Type B pancreatic cell (in vitro differentiated cells): ENCODE data around the gene CCDC191. TPM values are rescaled to one million over a fixed set of nuclear protein-coding genes. Genes with fewer than 3 reads are reported as not detected.

Source experiments
- DNase-seq: peaks from one replicate; pipeline ENCODE4 v3.0.0; 2021; ENCODE audit warnings: mixed read lengths; ENCODE audit not compliant: unreplicated experiment; ENCODE audit errors: extremely low spot score
- H3K27ac Mint-ChIP-seq: 2 replicates; pipeline ENCODE4 v1.8.0; 2021; ENCODE audit warnings: mild to moderate bottlenecking, mixed read lengths
- H3K27me3 Mint-ChIP-seq: 2 replicates; pipeline ENCODE4 v1.8.0; 2021; ENCODE audit warnings: mixed read lengths
- H3K36me3 Mint-ChIP-seq: 2 replicates; pipeline ENCODE4 v1.8.0; 2021; ENCODE audit warnings: mixed read lengths
- H3K4me1 Mint-ChIP-seq: one replicate; pipeline ENCODE4 v1.8.0; 2021; ENCODE audit warnings: mixed read lengths; ENCODE audit not compliant: unreplicated experiment
- H3K4me3 Mint-ChIP-seq: 2 replicates; pipeline ENCODE4 v1.8.0; 2021; ENCODE audit warnings: mild to moderate bottlenecking, mixed read lengths
- H3K9me3 Mint-ChIP-seq: 2 replicates; pipeline ENCODE4 v1.8.0; 2021; ENCODE audit warnings: mixed read lengths
- total RNA-seq: library from RNA; stranded (reverse); gene quantifications from 2 replicates; pipeline ENCODE4 v1.2.1, GENCODE V29; 2021; ENCODE audit warnings: low replicate concordance
- TF ChIP-seq, protein P1 (sequence below): fragments of 200-600 bp; sonication (generic); conservative IDR thresholded peaks from 2 replicates; pipeline ENCODE4 v1.5.0; 2021; ENCODE audit warnings: antibody characterized with exemption, mild to moderate bottlenecking

Gene CCDC191
- total RNA-seq, 1 donor from 2014 or later: 8.4 TPM

DNA sequence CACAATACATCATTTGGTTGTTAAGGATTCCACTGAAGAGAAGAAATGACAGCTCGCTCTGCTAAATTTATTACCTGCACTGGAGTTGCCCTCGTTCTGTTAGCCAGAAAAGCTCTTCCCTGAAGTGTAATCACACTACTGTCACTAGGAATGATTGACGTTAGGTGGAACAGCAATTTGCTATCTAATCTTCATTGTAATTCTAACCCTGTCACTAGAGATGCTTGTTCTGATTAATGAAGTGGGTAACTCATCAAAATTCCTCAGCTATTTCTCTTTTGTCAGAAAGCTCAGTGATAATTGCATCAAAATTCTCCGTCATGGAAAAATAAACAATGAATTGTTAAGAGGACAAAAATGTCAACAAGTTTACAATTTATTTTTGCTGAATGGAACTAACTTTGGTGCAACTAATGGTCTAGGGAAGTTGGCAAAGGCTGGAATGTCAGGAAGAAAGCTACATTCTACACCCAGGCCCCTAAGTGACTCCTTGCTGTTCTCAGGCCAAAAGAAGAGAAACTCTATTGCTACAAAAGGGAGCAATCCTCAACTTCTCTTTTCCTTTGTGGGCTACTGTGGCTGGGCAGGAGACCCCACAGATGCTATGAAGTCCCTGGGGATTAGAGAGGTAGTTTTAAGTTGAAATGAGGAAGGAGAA lies 34.1 kb downstream of the CCDC191 start:
- H3K4me3 Mint-ChIP-seq: no peak overlapping the region
- H3K27ac Mint-ChIP-seq: peak overlapping the region; percentile 5
- TF ChIP-seq, protein P1, sequence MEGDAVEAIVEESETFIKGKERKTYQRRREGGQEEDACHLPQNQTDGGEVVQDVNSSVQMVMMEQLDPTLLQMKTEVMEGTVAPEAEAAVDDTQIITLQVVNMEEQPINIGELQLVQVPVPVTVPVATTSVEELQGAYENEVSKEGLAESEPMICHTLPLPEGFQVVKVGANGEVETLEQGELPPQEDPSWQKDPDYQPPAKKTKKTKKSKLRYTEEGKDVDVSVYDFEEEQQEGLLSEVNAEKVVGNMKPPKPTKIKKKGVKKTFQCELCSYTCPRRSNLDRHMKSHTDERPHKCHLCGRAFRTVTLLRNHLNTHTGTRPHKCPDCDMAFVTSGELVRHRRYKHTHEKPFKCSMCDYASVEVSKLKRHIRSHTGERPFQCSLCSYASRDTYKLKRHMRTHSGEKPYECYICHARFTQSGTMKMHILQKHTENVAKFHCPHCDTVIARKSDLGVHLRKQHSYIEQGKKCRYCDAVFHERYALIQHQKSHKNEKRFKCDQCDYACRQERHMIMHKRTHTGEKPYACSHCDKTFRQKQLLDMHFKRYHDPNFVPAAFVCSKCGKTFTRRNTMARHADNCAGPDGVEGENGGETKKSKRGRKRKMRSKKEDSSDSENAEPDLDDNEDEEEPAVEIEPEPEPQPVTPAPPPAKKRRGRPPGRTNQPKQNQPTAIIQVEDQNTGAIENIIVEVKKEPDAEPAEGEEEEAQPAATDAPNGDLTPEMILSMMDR: no peak
- H3K27me3 Mint-ChIP-seq: peaks cover 24% of the 10 kb centered on the region
- no peaks in the 10 kb centered on the region for H3K9me3 Mint-ChIP-seq
- peaks cover 9% of the 10 kb centered on the region for H3K36me3 Mint-ChIP-seq
- peaks cover 3% of the 10 kb centered on the region for H3K4me1 Mint-ChIP-seq
- no peak for DNase-seq

DNA sequence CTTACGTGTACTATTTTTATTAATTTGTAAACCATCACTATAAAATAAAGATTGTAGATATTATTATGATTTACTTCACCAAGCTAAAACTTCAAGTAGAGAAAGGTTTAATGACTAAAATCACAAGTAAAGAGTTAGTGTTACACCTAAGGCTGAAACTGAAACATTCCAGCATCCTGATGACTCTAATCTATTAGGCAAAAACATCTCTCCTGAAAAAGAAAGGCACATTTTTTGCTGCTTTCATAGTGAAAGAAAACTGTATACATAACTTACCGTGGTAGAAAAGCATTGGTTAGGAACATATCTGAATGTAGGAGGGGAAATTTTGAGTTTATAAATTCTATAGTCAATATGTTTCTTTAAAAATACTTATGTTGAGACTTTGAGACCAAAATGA lies 35.4 kb downstream of the CCDC191 start:
- no peak overlapping the region for H3K27ac Mint-ChIP-seq
- no peaks in the 10 kb centered on the region for H3K4me1 Mint-ChIP-seq
- DNase-seq: no peak
- H3K27me3 Mint-ChIP-seq: peaks cover 21% of the 10 kb centered on the region
- TF ChIP-seq, protein P1: no peak
- no peak overlapping the region for H3K4me3 Mint-ChIP-seq
- H3K9me3 Mint-ChIP-seq: no peaks in the 10 kb centered on the region
- peaks cover 9% of the 10 kb centered on the region for H3K36me3 Mint-ChIP-seq

DNA sequence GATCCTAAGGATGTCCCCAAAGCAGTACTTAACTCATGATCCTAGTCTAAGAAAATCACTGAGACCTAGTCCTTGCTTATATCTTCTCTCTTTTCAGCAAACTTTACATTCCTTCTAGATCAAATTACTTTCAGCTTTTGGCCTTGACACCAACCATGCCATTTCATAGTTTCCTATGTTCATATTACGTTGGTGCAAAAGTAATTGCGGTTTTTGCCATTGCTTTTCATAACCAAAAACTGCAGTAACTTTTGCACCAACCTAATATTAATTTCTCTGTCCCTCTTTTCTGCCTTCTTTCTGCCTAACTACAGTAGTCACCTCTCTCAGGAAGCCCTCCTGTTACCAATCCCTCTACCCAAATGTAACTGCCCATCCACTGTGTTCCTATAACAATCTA lies 36.8 kb downstream of the CCDC191 start:
- Mint-ChIP-seq H3K4me1 (no peaks in the 10 kb centered on the region), H3K27ac (no peak overlapping the region), H3K36me3 (peaks cover 5% of the 10 kb centered on the region)

DNA sequence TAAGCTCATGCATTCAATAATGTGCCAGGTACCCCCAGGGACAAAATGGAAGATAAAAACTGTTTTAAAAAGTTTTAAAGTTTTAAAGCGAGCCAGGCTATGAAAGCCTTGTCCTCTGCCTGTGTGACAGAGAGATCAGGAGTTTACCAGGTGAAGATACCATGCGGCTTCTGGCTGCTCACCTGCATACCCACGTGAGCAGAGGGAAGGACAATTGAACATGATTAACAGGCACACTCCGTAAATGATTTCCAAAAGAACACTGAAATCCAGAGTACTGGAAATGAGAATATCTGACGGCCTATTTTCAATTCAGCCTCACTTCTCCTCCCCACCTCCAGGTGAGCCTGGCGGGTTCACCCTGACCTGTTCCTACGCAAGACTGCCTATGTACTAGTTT lies 42.1 kb downstream of the CCDC191 start:
- Mint-ChIP-seq H3K36me3 (no peaks in the 10 kb centered on the region), H3K4me1 (no peaks in the 10 kb centered on the region), H3K27ac (no peak overlapping the region), H3K27me3 (peaks cover 9% of the 10 kb centered on the region), H3K9me3 (no peaks in the 10 kb centered on the region), H3K4me3 (no peak overlapping the region)
- no peak for DNase-seq
- TF ChIP-seq, protein P1: no peak

More for the DNA sequence above, 36.8 kb downstream of the CCDC191 start:
- no peaks in the 10 kb centered on the region for H3K9me3 Mint-ChIP-seq
- TF ChIP-seq, protein P1: no peak
- DNase-seq: no peak
- H3K27me3 Mint-ChIP-seq: peaks cover 19% of the 10 kb centered on the region
- no peak overlapping the region for H3K4me3 Mint-ChIP-seq

DNA sequence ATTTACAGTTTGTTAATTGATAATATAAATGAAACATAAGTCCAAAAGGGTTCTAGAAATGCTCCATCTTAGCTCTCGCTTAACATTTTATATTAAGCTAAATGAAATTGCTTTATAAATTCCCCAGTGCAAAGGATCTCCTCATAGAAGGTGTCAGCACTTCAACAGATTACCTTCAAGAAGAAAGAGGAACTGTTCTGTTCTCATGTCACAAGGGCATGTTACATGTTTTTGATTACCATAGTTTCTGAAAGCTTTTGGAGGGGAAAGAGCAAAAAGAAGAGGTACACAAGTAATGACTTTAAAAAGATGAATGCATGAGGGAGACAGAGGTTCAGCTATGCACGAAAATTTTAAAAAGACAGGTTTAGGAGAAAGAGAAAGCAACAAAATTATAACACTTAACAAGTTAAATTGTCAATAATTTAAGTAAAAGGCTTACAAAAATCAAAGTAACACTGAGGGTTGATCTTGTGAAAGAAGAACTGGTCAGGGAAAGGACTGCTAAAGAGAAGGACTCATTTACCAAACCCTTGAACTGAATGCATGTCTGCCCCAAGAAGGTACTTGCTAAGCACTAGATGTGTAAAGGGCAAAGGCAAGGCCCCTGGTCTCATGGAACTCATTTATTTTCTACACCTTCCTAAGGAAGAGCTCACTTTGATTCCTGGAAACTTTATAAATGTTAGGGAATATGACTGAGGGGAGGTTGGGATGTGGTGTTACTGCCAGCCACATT lies 45.1 kb downstream of the CCDC191 start:
- Mint-ChIP-seq H3K36me3 (peaks cover 5% of the 10 kb centered on the region), H3K9me3 (no peaks in the 10 kb centered on the region), H3K27ac (no peak overlapping the region), H3K4me1 (no peaks in the 10 kb centered on the region), H3K4me3 (no peak overlapping the region), H3K27me3 (peaks cover 3% of the 10 kb centered on the region)
- DNase-seq: no peak
- TF ChIP-seq, protein P1: no peak
